Effector CD8-positive, alpha-beta T cell (primary cell): ENCODE results near the gene DIRAS3.
"Not testable (repeated sequence)": the region's sequence is repeated elsewhere in the genome, so short reads cannot be mapped to it uniquely, and the experiment has no call there.

Experiments used
- DNase-seq: peaks from one replicate; lab custom pipeline; 2025; lab: John Stamatoyannopoulos, UW

The DIRAS3 gene

DNA sequence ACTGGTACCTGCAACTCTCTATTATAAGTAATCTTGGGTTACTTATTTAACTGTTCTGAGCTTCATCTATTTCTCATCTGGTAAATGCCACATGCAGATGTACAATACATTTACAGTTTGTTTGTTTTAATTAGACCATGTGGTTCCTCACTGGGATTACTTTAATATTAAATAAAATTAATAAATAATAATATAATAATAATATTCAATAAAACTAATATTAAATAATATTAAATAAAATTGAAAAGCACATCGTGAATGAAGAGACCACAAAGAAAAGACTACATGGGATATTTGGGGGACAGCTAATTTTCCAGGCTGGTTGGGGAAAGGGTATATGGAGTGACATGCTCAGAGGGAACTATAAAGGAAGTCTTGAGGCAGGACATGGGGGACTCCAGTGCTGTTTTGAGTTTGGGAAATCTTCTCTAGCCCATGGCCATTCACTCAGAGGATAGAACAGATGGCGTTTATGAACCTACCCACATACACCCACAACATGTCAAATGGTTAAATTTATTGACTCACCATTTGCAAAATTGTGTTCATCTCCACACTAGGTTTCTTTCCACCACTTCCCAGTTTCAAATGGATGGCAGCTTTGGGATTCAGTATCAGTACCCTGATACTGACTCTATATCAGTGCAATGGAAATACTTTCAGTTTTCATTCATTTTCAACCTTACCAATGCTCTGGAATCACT is 25.6 kb downstream of the DIRAS3 start:
- no peak for DNase-seq

DNA sequence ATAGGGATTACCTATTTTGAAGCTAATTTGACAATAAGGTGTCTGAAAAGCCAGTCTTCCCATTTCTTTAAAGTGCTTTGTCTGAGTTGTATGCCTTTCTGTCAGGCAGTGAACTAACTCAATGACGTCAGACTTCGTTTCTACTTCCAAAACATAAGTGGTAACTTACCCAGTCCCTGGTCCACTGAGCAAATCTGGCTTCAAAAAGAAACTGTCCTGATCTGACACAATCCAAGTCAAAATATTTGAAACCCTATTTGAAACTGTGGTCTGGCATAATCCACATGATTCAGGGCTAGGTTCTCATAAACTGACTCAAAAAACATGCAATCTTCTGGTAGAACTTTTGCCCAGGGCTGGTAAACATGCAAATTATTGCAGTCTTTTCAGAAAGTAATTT is 34.0 kb downstream of the DIRAS3 start:
- DNase-seq, result no peak

DNA sequence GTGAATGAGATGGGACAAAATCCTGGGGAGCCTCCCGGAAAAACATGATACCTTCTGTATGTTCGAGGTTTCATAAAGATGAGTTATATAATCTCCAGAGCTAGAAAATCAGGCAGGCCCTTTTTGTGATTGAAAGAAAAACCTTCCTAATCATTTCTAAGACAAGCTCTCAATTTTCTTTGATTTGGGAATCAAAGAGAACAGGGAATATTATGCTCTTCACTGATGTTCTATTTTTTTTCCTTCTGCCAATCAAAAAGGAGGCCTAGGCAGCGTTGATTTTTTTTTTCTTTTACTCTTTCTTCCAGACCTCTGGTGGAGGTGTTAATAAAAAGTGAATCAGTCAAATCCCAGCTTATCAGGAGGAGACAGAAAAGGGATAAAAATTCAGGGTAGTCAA is 34.5 kb downstream of the DIRAS3 start:
- DNase-seq, result no peak

DNA sequence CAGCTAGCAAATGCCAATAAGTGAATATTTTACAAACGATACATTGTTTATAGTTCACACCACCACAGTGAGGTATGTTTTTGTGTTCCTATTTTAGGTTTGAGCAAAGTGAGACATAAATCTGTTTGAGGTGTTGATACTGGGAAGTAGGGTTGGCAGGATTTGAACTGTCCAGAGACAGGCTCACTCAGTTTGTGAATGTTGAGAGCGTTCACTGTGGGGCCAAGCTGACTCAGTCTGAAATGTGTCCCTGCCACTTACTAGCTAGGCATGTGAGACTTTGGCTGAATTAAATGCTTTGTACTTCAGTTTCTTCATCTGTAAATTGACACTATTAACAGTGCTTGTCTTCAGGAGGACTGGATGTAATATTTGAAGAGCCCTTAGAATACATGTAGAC is 35.1 kb downstream of the DIRAS3 start:
- DNase-seq, result no peak

DNA sequence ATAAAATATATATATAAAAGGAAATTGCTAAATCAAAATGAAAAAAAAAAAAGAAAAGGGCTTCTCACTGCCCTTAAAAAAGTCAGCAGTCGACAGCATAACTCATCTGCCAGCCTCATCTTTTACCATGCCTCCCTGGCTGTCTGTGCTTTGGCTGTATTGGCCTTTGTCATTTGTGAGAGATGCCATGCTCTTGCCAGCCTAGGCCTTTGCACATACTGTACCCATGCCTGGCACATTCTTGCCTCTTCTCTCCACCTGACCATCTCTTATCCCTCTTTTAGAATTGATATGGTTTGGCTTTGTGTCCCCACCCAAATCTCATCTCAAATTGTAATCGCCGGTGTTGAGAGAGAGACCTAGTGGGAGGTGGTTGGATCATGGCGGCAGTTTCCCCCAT is 37.1 kb downstream of the DIRAS3 start:
- DNase-seq, result no peak

DNA sequence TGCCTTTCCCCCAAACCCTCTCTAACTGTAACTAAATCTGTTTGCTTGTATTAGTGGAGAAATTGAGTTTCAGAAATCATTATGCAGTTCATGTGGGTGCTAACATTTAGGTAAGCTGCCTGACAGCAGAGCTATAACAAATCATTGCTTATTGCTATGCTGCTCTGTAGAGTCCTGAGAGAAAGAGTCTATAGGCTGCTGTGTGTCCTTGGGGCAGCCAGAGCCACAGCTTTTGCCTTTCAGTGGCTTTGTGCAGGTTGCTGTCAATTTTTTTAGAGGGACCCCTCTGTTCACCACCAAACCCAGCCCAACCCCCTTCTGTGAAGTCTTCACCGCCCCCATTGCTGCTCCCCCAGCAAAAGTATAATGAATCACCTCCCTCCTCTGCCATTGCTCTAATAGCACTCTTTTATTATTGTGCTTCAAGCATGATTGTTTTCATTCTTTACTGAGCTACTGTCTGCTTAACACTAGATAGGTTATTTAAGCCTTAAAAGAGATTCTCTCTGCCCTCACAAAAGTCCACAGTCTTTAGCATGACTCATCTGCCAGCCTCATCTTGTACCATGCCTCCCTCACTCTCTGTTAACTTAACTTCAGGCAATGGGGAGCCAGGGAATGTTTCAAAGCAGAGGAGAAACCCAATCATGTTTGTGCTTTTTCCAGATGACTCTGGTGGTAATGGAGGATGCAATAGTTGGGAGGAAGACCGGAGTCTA is 38.6 kb downstream of the DIRAS3 start:
- DNase-seq, result no peak

DNA sequence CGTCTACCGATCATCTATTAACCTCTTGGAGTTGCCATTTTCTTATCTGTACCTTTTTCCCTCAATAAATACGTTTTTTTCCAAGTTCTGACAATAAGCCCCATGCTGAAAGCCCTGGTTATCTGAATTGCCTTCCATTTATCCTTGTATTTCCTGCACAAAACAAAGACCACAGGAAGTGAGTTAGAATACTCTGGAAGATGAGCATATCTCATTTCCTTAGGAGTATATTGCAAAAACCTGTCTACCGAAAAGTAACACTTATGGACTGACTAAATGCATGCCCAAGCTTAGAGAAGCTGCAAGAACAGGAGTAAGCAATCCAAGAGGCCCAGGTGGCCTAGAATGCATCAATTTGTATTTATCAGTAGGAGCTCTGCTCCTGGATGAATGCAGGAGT is 39.9 kb downstream of the DIRAS3 start:
- DNase-seq, result no peak

DNA sequence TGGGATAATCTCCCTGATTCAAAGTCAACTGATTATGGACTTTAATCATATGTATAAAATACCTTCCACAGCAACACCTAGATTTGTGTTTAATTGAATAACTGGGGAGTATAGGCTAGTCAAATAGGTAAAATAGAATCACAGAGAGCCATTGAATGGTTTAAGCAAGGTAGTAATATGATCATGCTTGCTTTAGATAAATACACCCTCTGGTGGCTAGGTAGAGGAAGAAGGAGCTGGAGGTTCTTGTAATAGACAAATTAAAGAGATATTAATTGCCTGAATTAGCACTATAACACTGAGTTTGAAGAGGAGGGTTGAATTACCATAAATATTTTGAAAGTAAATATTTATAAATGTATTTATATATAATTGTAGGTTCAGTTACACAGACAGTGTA is 40.3 kb downstream of the DIRAS3 start:
- no peak for DNase-seq

DNA sequence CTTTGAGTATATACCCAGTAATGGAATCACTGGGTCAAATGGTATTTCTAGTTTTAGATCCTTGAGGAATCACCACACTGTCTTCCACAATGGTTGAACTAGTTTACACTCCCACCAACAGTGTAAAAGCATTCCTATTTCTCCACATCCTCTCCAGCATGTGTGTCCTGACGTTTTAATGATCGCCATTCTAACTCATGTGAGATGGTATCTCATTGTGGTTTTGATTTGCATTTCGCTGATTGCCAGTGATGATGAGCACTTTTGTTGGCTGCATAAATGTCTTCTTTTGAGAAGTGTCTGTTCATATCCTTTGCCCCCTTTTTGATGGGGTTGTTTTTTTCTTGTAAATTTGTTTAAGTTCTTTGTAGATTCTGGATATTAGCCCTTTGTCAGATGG is 46.8 kb downstream of the DIRAS3 start:
- DNase-seq, result not testable (repeated sequence)

DNA sequence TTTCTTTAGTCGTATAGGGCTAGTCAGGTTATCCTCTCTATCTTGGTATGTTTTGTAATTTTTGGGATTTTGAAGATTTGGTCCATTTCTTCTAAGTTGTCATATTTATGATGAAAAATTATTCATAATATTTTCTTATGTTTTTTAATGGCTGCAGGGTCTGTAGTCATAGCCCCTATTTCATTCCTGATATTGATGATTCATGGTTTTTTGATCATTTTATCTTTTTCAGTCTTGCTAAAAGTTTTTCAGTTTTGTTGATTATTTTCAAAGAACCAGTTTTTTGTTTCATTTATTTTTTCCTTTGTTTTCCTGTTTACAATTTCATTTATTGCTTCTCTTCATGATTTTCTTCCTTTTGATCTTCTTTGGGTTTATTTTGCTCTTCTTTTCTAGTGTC is 50.2 kb downstream of the DIRAS3 start:
- no peak for DNase-seq

DNA sequence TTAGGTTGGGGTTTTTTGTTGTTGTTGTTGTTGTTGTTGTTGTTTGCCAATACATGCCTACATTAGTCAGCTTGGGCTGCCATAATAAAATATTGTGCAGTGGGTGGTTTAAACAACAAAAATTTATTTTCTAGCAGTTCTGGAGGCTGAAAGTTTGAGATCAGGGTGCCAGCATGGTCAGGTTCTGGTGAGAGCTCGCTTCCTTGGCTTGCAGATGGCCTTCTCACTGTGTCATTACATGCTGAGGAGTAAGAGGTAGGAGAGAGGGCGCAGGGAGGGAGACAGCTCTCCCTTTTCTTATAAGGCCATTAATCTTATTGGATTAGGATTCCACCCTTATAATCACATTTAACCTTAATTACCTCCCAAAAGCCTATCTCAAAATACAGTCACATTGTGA is 52.7 kb downstream of the DIRAS3 start:
- no peak for DNase-seq
